Measurements from ENCODE around the gene PIAS4. TPM values are rescaled to one million over a fixed set of nuclear protein-coding genes. Genes with fewer than 3 reads are reported as not detected.

The PIAS4 gene
- total RNA-seq, 1 donor from 2014 or later = 26.0 TPM

DNA sequence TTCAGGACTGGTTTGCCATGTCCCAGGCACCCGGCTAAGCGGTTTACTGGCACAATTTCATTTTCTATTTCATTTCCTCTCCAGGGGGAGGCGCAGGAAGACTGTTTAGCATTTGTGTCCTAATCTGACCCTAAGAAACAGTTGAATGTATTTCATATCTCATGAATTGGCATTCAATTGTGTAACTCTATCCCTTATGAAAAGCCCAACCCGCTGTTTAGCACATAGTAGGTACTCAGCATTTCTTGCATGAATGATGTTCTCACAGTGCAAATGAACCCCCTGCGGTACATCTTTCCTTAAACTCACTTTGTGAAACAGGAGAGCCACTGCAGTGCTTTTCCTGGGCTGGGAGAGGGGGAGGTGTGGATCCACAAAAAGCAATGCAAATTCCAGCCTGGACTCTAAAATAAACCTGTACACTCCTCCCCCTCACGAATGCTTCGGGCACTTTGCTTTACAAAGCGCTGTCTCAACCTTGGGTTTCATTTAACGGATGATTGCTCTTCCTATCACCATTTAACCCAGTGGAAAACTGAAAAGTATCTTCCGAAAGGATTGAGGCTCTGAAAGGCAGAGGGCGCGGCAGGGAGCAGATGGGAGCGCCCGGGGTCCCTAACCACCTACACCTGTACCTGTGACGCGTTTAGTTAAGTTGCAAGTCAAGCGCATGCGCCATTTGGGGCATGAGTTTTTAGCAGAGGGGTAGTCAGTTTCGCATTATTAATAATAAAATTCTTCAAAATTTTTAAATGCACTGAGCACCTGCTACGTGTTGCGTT, 21.1 kb upstream of the PIAS4 start:
- peaks cover 33% of the 10 kb centered on the region for H3K4me1 Mint-ChIP-seq (ENCODE audit: low read depth, unreplicated experiment)
- peak overlapping the region; percentile 99 for H3K4me3 Mint-ChIP-seq (ENCODE audit: unreplicated experiment)
- Histone ChIP-seq H3K27ac (ENCODE audit: low read depth, low read length) (no peak overlapping the region), H4K20me1 (ENCODE audit: insufficient read depth, low read length) (peaks cover 36% of the 10 kb centered on the region), H3K9ac (ENCODE audit: low read length) (no peak overlapping the region), H3K36me3 (ENCODE audit: insufficient read depth, low read length) (peaks cover 24% of the 10 kb centered on the region), H3K4me3 (ENCODE audit: insufficient read depth, low read depth, low read length) (peak overlapping the region; percentile 99), H3K27me3 (ENCODE audit: insufficient read depth, low read length) (no peaks in the 10 kb centered on the region), H3K4me1 (ENCODE audit: insufficient read depth, low read length) (peaks cover 40% of the 10 kb centered on the region), H3K79me2 (ENCODE audit: insufficient read depth, low read length) (peaks cover 39% of the 10 kb centered on the region), H3K4me2 (ENCODE audit: low read length) (peak overlapping the region; percentile 80), H3K9me3 (ENCODE audit: insufficient read depth, low read depth, low read length) (no peaks in the 10 kb centered on the region), H2AFZ (ENCODE audit: low read depth, low read length) (peak overlapping the region; percentile 7)
- H3K27ac Mint-ChIP-seq (ENCODE audit: unreplicated experiment) = peak overlapping the region; percentile 72
- peak; percentile 51 for TF ChIP-seq CTCF (IDR thresholded peaks at IDR 0.05; ENCODE audit: insufficient read depth, low read depth, low read length)
- TF ChIP-seq EZH2 (IDR thresholded peaks at IDR 0.05; ENCODE audit: insufficient read depth, low read length) = no peak
- peak; percentile 52 for DNase-seq (ENCODE audit: low read depth)
- FAIRE-seq = no peak
- peaks cover 3% of the 10 kb centered on the region for H3K9me3 Mint-ChIP-seq (ENCODE audit: unreplicated experiment)
- peaks cover 21% of the 10 kb centered on the region for H3K36me3 Mint-ChIP-seq (ENCODE audit: low read depth, unreplicated experiment)
- no peaks in the 10 kb centered on the region for H3K27me3 Mint-ChIP-seq (ENCODE audit: low read depth, unreplicated experiment)

- Mint-ChIP-seq H3K27me3 (ENCODE audit: low read depth, unreplicated experiment) (no peaks in the 10 kb centered on the region), H3K9me3 (ENCODE audit: unreplicated experiment) (peaks cover 3% of the 10 kb centered on the region), H3K4me3 (ENCODE audit: unreplicated experiment) (peak overlapping the region; percentile 69), H3K27ac (ENCODE audit: unreplicated experiment) (peak overlapping the region; percentile 5), H3K4me1 (ENCODE audit: low read depth, unreplicated experiment) (peaks cover 21% of the 10 kb centered on the region), H3K36me3 (ENCODE audit: low read depth, unreplicated experiment) (peaks cover 21% of the 10 kb centered on the region)
- H3K9me3 ChIP-seq (ENCODE audit: insufficient read depth, low read depth, low read length) = no peaks in the 10 kb centered on the region
- peak overlapping the region; percentile 75 for H3K4me2 ChIP-seq (ENCODE audit: low read length)
- peaks cover 25% of the 10 kb centered on the region for H3K79me2 ChIP-seq (ENCODE audit: insufficient read depth, low read length)
- H3K27me3 ChIP-seq (ENCODE audit: insufficient read depth, low read length) = no peaks in the 10 kb centered on the region
- peaks cover 23% of the 10 kb centered on the region for H4K20me1 ChIP-seq (ENCODE audit: insufficient read depth, low read length)
- H3K4me3 ChIP-seq (ENCODE audit: insufficient read depth, low read depth, low read length) = peak overlapping the region; percentile 24
- H3K27ac ChIP-seq (ENCODE audit: low read depth, low read length) = no peak overlapping the region
- no peak for FAIRE-seq
- DNase-seq (ENCODE audit: low read depth) = peak; percentile 33
- H3K36me3 ChIP-seq (ENCODE audit: insufficient read depth, low read length) = peaks cover 12% of the 10 kb centered on the region
- TF ChIP-seq EZH2 (IDR thresholded peaks at IDR 0.05; ENCODE audit: insufficient read depth, low read length) (no peak), CTCF (IDR thresholded peaks at IDR 0.05; ENCODE audit: insufficient read depth, low read depth, low read length) (peak; percentile 85)
- peak overlapping the region; percentile 53 for H2AFZ ChIP-seq (ENCODE audit: low read depth, low read length)
- peak overlapping the region; percentile 36 for H3K9ac ChIP-seq (ENCODE audit: low read length)
- H3K4me1 ChIP-seq (ENCODE audit: insufficient read depth, low read length) = peaks cover 35% of the 10 kb centered on the region
Observed at GRCh38 chr19:3987619-3988371, 19.7 kb upstream of the PIAS4 start.

Data from astrocyte (in vitro differentiated cells and primary cell).